NCI-H146 (cell line): ENCODE measurements around the gene TCN1.

Experiments used
- DNase-seq: peaks from one replicate; lab custom pipeline; 2025; lab: John Stamatoyannopoulos, UW

TCN1 gene

GRCh38 chr11:59807047-59807610 lies 59.2 kb downstream of the TCN1 start:
- no peak for DNase-seq

GRCh38 chr11:59804061-59804460 lies 62.2 kb downstream of the TCN1 start:
- DNase-seq, result no peak
